A204.1 (cell line): Measurements from ENCODE around the gene MKRN3.

ENCODE experiments used
- FAIRE-seq: peaks from 2 replicates; lab custom pipeline; 2012; peaks lifted over from hg19 to GRCh38; lab: Jason Lieb, UNC

MKRN3 gene

GRCh38 chr15:23565395-23566070 is at the start of gene MKRN3:
Gene MKRN3 (plus strand): TSS chr15:23565674. CDS start chr15:23565783, 109 bp downstream.
- no peak for FAIRE-seq

- FAIRE-seq, result no peak
Measured at GRCh38 chr15:23516866-23517265, 48.6 kb upstream of the MKRN3 start.

- no peak for FAIRE-seq
Measured at GRCh38 chr15:23518104-23518503, 47.4 kb upstream of the MKRN3 start.

GRCh38 chr15:23524816-23525215 is 40.7 kb upstream of the MKRN3 start:
- FAIRE-seq, result no peak

- FAIRE-seq, result no peak
Measured at GRCh38 chr15:23529891-23530290, 35.6 kb upstream of the MKRN3 start.

GRCh38 chr15:23532024-23532423 is 33.5 kb upstream of the MKRN3 start:
- FAIRE-seq, result no peak

GRCh38 chr15:23536659-23537058 is 28.8 kb upstream of the MKRN3 start:
- FAIRE-seq, result no peak

GRCh38 chr15:23538648-23539047 is 26.8 kb upstream of the MKRN3 start:
- no peak for FAIRE-seq

- no peak for FAIRE-seq
Measured at GRCh38 chr15:23539892-23540291, 25.6 kb upstream of the MKRN3 start.

- FAIRE-seq, result no peak
Measured at GRCh38 chr15:23546158-23546557, 19.3 kb upstream of the MKRN3 start.

GRCh38 chr15:23548071-23548470 is 17.4 kb upstream of the MKRN3 start:
- no peak for FAIRE-seq

GRCh38 chr15:23561914-23562313 is 3.6 kb upstream of the MKRN3 start:
- FAIRE-seq, result no peak

GRCh38 chr15:23564821-23565394 is 566 bp upstream of the MKRN3 start:
- FAIRE-seq, result no peak

- no peak for FAIRE-seq
Measured at GRCh38 chr15:23566071-23566554, 639 bp downstream of the MKRN3 start.

GRCh38 chr15:23566651-23567050 is 1.2 kb downstream of the MKRN3 start:
- FAIRE-seq, result no peak

- FAIRE-seq, result no peak
Measured at GRCh38 chr15:23567921-23568320, 2.4 kb downstream of the MKRN3 start.

- no peak for FAIRE-seq
Measured at GRCh38 chr15:23569151-23569925, 3.9 kb downstream of the MKRN3 start.

GRCh38 chr15:23570486-23570885 is 5.0 kb downstream of the MKRN3 start:
- FAIRE-seq, result no peak

- no peak for FAIRE-seq
Measured at GRCh38 chr15:23572844-23573243, 7.4 kb downstream of the MKRN3 start.

- FAIRE-seq, result no peak
Measured at GRCh38 chr15:23574742-23575141, 9.3 kb downstream of the MKRN3 start.

- no peak for FAIRE-seq
Measured at GRCh38 chr15:23576061-23576460, 10.6 kb downstream of the MKRN3 start.

- no peak for FAIRE-seq
Measured at GRCh38 chr15:23578521-23579150, 13.2 kb downstream of the MKRN3 start.

GRCh38 chr15:23588268-23588667 is 22.8 kb downstream of the MKRN3 start:
- FAIRE-seq, result no peak
